ENCODE data around the gene FGF2.
"Not testable (repeated sequence)": the region's sequence is repeated elsewhere in the genome, so short reads cannot be mapped to it uniquely, and the experiment has no call there.

The FGF2 gene

GRCh38 chr4:122847931-122848330, 21.3 kb downstream of the FGF2 start:
- no peak for DNase-seq (ENCODE audit: low spot score)

- DNase-seq (ENCODE audit: low spot score): not testable (repeated sequence)
Observed at GRCh38 chr4:122849789-122850188, 23.2 kb downstream of the FGF2 start.

DNA sequence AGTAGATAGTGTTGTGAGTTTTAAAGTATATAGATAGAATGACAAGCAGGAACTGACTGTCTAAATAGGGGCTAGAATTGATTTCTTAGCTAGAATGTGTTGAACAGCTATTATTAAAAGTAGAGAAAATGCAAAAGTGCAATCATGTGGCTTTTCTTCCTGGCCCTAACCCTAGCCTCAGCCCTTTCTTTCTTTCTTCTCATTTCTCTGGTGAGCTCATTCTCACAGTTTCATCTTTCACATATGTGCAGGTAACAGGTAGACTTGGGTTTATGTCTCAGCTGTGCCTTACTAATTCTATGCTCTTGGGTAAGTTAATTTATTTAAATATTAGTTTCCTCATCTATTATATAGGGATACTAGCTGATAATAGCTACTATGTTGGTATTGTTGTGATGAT, 24.9 kb downstream of the FGF2 start:
- DNase-seq (ENCODE audit: low spot score): no peak

GRCh38 chr4:122854447-122855352, 28.1 kb downstream of the FGF2 start:
- no peak for DNase-seq (ENCODE audit: low spot score)

GRCh38 chr4:122855353-122855890, 28.8 kb downstream of the FGF2 start:
- no peak for DNase-seq (ENCODE audit: low spot score)

- no peak for DNase-seq (ENCODE audit: low spot score)
Observed at GRCh38 chr4:122857160-122857559, 30.5 kb downstream of the FGF2 start.

GRCh38 chr4:122858705-122859104, 32.1 kb downstream of the FGF2 start:
- DNase-seq (ENCODE audit: low spot score): no peak

GRCh38 chr4:122861172-122861943, 34.7 kb downstream of the FGF2 start:
- no peak for DNase-seq (ENCODE audit: low spot score)

DNA sequence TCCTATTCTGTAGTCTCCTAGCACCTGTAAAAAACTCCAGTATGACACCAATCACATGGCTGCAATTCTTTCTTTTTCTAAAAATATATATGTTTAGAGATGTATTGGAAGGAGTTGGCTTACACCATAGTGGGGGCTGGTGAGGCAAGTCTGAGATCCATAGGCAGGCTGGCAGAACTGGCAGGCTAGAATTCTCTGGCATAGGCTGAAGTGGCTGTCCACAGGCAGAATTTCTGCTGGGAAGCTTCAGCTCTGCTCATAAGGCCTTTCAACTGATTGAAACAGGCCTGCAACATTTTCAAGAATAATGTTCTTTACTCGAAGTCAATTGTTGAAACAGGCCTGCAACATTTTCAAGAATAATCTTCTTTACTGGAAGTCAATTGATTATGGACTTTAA, 37.0 kb downstream of the FGF2 start:
- no peak for DNase-seq (ENCODE audit: low spot score)

GRCh38 chr4:122865425-122865824, 38.8 kb downstream of the FGF2 start:
- DNase-seq (ENCODE audit: low spot score): no peak

DNA sequence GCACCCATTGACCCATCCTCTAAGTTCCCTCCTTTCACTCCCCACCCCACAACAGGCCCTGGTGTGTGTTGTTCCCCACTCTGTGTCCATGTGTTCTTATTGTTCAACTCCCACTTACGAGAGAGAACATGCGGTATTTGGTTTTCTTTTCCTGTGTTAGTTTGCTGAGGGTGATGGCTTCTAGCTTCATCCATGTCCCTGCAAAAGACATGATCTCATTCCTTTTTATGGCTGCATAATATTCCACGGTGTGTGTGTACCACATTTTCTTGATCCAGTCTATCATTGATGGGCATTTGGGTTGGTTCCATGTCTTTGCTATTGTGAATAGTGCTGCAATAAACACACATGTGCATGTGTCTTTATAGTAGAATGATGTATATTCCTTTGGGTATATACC, 41.6 kb downstream of the FGF2 start:
- not testable (repeated sequence) for DNase-seq (ENCODE audit: low spot score)

GRCh38 chr4:122873146-122873545, 46.5 kb downstream of the FGF2 start:
- no peak for DNase-seq (ENCODE audit: low spot score)

GRCh38 chr4:122873821-122874593, 47.4 kb downstream of the FGF2 start:
- DNase-seq (ENCODE audit: low spot score): peak; percentile 72

- no peak for DNase-seq (ENCODE audit: low spot score)
Observed at GRCh38 chr4:122875949-122876348, 49.3 kb downstream of the FGF2 start.

DNA sequence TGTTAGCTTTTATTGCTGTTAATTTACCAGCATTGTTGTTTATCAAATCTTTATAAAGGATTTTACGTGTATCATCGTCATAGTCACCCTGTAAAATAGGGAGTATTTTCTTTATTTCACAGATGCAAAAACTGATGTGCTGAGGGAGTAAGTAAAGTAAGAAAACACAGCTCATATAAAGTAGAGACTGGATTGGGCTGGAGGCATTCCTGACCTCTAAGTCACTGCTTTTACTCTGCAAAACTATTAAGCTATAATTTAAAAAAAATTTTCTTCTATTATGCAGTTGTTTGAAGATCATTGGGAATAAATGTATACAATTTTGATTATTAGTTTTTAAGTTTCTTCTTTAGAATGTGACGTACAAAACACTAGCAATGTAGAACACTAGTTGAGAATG, 49.8 kb downstream of the FGF2 start:
- DNase-seq (ENCODE audit: low spot score): no peak

GRCh38 chr4:122879001-122879400, 52.4 kb downstream of the FGF2 start:
- DNase-seq (ENCODE audit: low spot score): no peak

DNA sequence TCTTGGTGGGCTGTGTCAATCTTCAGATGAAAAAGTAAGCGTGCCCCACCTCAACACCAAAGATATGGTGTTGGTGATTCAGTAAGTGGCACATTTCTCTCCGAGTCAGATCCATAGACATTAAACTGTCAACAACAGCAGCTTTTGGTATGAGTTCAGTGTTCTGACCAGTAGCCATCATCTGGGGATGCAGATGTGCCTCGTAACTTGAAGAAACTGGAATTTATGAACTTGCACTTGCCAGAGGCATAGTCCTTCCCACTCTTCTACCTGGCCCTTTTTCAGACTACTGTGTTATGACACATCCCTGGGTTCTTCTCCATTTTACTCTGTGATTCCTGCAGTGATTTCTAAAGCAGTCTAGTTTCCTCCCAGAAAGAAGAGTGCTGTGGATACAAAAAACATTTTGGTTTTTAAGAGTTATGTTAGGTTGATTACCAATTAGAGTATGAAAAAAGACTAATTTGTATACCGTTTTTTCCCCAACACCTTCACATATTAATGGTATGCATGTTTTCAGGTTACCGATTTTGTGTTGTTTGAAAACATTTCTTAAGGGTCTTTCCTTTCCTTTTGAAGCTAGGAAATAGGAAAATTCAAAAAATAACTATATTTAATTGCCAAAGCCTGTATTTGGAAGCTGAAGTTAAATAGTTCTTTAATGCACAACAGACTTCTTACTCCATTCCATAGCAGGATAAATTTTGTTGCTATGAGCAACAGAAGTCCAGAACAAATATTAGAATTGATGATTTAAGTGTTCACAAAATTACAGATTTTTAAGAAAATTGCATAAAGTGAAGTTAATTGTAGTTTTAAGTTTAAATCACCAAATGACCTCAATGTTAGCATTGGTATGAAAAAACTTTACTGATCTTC, 56.5 kb downstream of the FGF2 start:
- DNase-seq (ENCODE audit: low spot score): no peak

GRCh38 chr4:122884499-122884898, 57.9 kb downstream of the FGF2 start:
- no peak for DNase-seq (ENCODE audit: low spot score)

DNA sequence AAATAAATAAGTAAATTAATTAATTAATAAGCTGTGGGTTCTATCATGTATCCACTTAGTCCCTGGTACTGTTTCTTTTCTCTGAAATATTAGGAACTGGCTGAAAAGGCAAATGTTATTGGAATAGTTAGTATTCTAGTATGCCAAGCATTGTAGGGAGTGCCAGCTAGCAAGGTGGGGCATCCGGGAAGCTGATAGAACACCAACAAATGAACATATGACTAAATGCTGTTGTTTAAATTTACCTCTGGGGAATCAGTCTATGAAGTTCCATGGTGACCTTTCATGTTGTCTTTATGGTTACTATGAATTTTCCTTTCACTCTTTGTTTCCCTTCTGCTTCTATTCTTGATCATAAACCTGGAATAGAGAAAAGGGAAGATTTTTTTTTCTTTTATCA, 63.1 kb downstream of the FGF2 start:
- no peak for DNase-seq (ENCODE audit: low spot score)

- DNase-seq (ENCODE audit: low spot score): no peak
Observed at GRCh38 chr4:122890147-122890795, 63.6 kb downstream of the FGF2 start.

GRCh38 chr4:122894827-122895226, 68.2 kb downstream of the FGF2 start:
- DNase-seq (ENCODE audit: low spot score): no peak

Measured in RKO (cell line).